ENCODE results near the gene SLC13A4.
"Not testable (repeated sequence)": the region's sequence is repeated elsewhere in the genome, so short reads cannot be mapped to it uniquely, and the experiment has no call there.

Gene SLC13A4

GRCh38 chr7:135668852-135669395 is 59.1 kb downstream of the SLC13A4 start:
- H3K27ac ChIP-seq (ENCODE audit: extremely low read depth, low read depth, low read length); H3K36me3 ChIP-seq (ENCODE audit: control insufficient read depth in 2 of 2, insufficient read depth in 1 of 2, low read length in 2 of 2); H3K4me1 ChIP-seq (ENCODE audit: control insufficient read depth, insufficient read depth, low read length); H3K9me3 ChIP-seq (ENCODE audit: control insufficient read depth, insufficient read depth, low read depth, low read length); H3K4me3 ChIP-seq (ENCODE audit: low read depth, low read length); POLR2A ChIA-PET: not testable (repeated sequence)
- CTCF ChIA-PET: interaction anchor here (0.6 kb wide), 2 partner anchors 101 to 436 kb away, joined by 3 read pairs; no protein-coding TSS in a partner anchor
- peak; percentile 41 for TF ChIP-seq SETDB1 (IDR thresholded peaks at IDR 0.05; ENCODE audit: insufficient read length, low read length)

GRCh38 chr7:135667626-135668025 is 60.4 kb downstream of the SLC13A4 start:
- H3K27ac ChIP-seq (ENCODE audit: extremely low read depth, low read depth, low read length); H3K4me3 ChIP-seq (ENCODE audit: low read depth, low read length); H3K4me1 ChIP-seq (ENCODE audit: control insufficient read depth, insufficient read depth, low read length); POLR2A ChIA-PET; H3K36me3 ChIP-seq (ENCODE audit: control insufficient read depth in 2 of 2, insufficient read depth in 1 of 2, low read length in 2 of 2); H3K9me3 ChIP-seq (ENCODE audit: control insufficient read depth, insufficient read depth, low read depth, low read length); CTCF ChIA-PET: not testable (repeated sequence)

- POLR2A ChIA-PET: no interaction called here
- CTCF ChIA-PET: no interaction called here
- TF ChIP-seq ZNF843 (tag by site-specific recombination; IDR thresholded peaks at IDR 0.05) (no peak), ZNF660 (tag by site-specific recombination; IDR thresholded peaks at IDR 0.05) (no peak), ZXDB (tag by site-specific recombination; IDR thresholded peaks at IDR 0.05) (no peak), ZBTB8A (tag by site-specific recombination; IDR thresholded peaks at IDR 0.05) (no peak), ZNF555 (tag by site-specific recombination; conservative IDR thresholded peaks at IDR 0.05) (no peak), ZNF830 (tag by site-specific recombination; IDR thresholded peaks at IDR 0.05; ENCODE audit: low read depth) (no peak), ZNF626 (tag by site-specific recombination; IDR thresholded peaks at IDR 0.05) (no peak), ZNF202 (tag by site-specific recombination; IDR thresholded peaks at IDR 0.05; ENCODE audit: borderline replicate concordance) (no peak), ZNF324 (tag by site-specific recombination; IDR thresholded peaks at IDR 0.05) (no peak), ZNF266 (tag by site-specific recombination; IDR thresholded peaks at IDR 0.05; ENCODE audit: low read depth) (no peak), ZNF561 (tag by site-specific recombination; IDR thresholded peaks at IDR 0.05; ENCODE audit: borderline replicate concordance) (no peak), MYNN (tag by site-specific recombination; IDR thresholded peaks at IDR 0.05; ENCODE audit: borderline replicate concordance) (no peak), ZNF777 (tag by site-specific recombination; IDR thresholded peaks at IDR 0.05; ENCODE audit: borderline replicate concordance) (no peak), SP2 (tag by site-specific recombination; IDR thresholded peaks at IDR 0.05) (no peak)
- H3K4me1 ChIP-seq (ENCODE audit: control insufficient read depth, insufficient read depth, low read length): no peaks in the 10 kb centered on the region
- no peak overlapping the region for H3K27ac ChIP-seq (ENCODE audit: extremely low read depth, low read depth, low read length)
- H3K36me3 ChIP-seq (ENCODE audit: control insufficient read depth in 2 of 2, insufficient read depth in 1 of 2, low read length in 2 of 2): peaks cover 0 to 5% of the 10 kb centered on the region in 2 experiments; a peak in 1 of 3 replicates
- H3K9me3 ChIP-seq (ENCODE audit: control insufficient read depth, insufficient read depth, low read depth, low read length): no peaks in the 10 kb centered on the region
- no peak overlapping the region for H3K4me3 ChIP-seq (ENCODE audit: low read depth, low read length)
These were observed 61.1 kb downstream of the SLC13A4 start for GRCh38 chr7:135666846-135667245.

GRCh38 chr7:135666156-135666555 is 61.8 kb downstream of the SLC13A4 start:
- CTCF ChIA-PET: no interaction called here
- no peaks in the 10 kb centered on the region for H3K9me3 ChIP-seq (ENCODE audit: control insufficient read depth, insufficient read depth, low read depth, low read length)
- TF ChIP-seq MYNN (tag by site-specific recombination; IDR thresholded peaks at IDR 0.05; ENCODE audit: borderline replicate concordance) (no peak), ZBTB17 (tag by site-specific recombination; IDR thresholded peaks at IDR 0.05) (no peak), ZNF530 (tag by site-specific recombination; IDR thresholded peaks at IDR 0.05; ENCODE audit: low read depth) (no peak), SCRT1 (tag by site-specific recombination; IDR thresholded peaks at IDR 0.05; ENCODE audit: borderline replicate concordance) (no peak), ZNF214 (tag by site-specific recombination; IDR thresholded peaks at IDR 0.05; ENCODE audit: borderline replicate concordance) (no peak), ZSCAN23 (tag by site-specific recombination; IDR thresholded peaks at IDR 0.05) (no peak), BCL11A (tag by site-specific recombination; IDR thresholded peaks at IDR 0.05; ENCODE audit: low read depth) (no peak), ZNF692 (tag by site-specific recombination; IDR thresholded peaks at IDR 0.05) (no peak), ZNF26 (tag by site-specific recombination; IDR thresholded peaks at IDR 0.05) (no peak), KLF16 (tag by site-specific recombination; IDR thresholded peaks at IDR 0.05) (no peak), TCF7L2 (IDR thresholded peaks at IDR 0.05; ENCODE audit: borderline replicate concordance, low read depth, low read length) (no peak), ZNF777 (tag by site-specific recombination; IDR thresholded peaks at IDR 0.05; ENCODE audit: borderline replicate concordance) (no peak)
- POLR2A ChIA-PET: no interaction called here
- H3K36me3 ChIP-seq (ENCODE audit: control insufficient read depth in 2 of 2, insufficient read depth in 1 of 2, low read length in 2 of 2): peaks cover 0 to 5% of the 10 kb centered on the region in 2 experiments; a peak in 1 of 3 replicates
- H3K4me3 ChIP-seq (ENCODE audit: low read depth, low read length): no peak overlapping the region
- H3K27ac ChIP-seq (ENCODE audit: extremely low read depth, low read depth, low read length): no peak overlapping the region
- H3K4me1 ChIP-seq (ENCODE audit: control insufficient read depth, insufficient read depth, low read length): no peaks in the 10 kb centered on the region
